Measurements from ENCODE around the gene PIP5KL1.
"Not testable (repeated sequence)": the region's sequence is repeated elsewhere in the genome, so short reads cannot be mapped to it uniquely, and the experiment has no call there.

The PIP5KL1 gene

GRCh38 chr9:127885508-127886281 is 44.9 kb downstream of the PIP5KL1 start:
- H3K4me3 ChIP-seq (replicated peaks; ENCODE audit: low read depth, low read length), result no peak overlapping the region
- TF ChIP-seq, protein P1, sequence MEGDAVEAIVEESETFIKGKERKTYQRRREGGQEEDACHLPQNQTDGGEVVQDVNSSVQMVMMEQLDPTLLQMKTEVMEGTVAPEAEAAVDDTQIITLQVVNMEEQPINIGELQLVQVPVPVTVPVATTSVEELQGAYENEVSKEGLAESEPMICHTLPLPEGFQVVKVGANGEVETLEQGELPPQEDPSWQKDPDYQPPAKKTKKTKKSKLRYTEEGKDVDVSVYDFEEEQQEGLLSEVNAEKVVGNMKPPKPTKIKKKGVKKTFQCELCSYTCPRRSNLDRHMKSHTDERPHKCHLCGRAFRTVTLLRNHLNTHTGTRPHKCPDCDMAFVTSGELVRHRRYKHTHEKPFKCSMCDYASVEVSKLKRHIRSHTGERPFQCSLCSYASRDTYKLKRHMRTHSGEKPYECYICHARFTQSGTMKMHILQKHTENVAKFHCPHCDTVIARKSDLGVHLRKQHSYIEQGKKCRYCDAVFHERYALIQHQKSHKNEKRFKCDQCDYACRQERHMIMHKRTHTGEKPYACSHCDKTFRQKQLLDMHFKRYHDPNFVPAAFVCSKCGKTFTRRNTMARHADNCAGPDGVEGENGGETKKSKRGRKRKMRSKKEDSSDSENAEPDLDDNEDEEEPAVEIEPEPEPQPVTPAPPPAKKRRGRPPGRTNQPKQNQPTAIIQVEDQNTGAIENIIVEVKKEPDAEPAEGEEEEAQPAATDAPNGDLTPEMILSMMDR (IDR thresholded peaks at IDR 0.05; ENCODE audit: low read depth, low read length, missing control alignments), result no peak
- no peak for DNase-seq (ENCODE audit: extremely low read depth, low read depth)

DNA sequence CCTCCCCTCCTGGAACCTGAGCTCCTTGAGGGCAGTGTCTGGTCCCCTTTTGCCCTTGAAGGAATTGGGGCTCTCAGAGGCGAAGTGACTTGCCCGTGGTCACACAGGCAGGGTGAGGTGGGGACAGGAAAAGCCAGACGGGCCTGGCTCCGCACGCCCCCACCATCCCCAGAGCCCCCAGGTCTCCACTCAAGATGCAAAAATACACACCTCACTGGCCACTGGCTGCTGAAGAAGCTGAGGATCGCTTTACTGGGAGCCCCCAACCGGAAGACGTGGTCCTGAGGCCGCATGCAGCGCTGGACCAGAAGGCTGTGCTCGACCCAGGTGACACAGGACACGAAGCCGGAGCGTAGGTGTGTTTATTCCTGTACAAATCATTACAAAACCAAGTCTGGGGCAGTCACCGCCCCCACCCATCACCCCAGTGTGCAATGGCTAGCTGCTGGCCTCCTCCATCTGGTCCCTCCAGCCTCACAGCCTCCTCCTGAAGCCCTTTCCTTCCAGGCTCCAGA is 45.5 kb downstream of the PIP5KL1 start:
- H3K4me3 ChIP-seq (replicated peaks; ENCODE audit: low read depth, low read length), result no peak overlapping the region
- TF ChIP-seq, protein P1 (IDR thresholded peaks at IDR 0.05; ENCODE audit: low read depth, low read length, missing control alignments), result no peak
- no peak for DNase-seq (ENCODE audit: extremely low read depth, low read depth)

DNA sequence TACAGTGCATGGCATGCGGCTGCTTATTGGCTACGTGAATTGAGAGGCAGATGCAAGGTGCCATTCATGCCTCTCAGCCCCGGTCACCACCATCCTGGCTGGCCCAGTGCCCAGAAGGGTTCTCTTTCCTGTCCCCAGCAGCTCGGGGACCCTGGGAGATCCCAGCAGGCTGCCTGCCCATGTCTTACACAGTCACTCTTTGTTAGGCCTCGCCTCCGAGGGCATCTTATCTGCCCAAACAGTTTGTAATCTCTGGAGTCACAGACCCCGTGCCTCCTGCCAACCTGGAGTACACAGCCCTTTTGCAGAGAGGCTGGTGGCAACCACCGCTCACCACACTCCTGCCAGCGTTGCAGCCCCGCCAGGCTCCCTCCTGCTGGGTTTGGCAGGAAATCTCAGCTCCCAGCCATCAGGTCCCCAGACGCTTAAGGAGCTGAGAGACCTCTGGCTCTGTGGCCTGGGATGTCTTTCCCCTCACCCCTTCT is 46.1 kb downstream of the PIP5KL1 start:
- no peak overlapping the region for H3K4me3 ChIP-seq (replicated peaks; ENCODE audit: low read depth, low read length)
- no peak for DNase-seq (ENCODE audit: extremely low read depth, low read depth)
- TF ChIP-seq, protein P1 (IDR thresholded peaks at IDR 0.05; ENCODE audit: low read depth, low read length, missing control alignments), result no peak

- TF ChIP-seq, protein P1 (IDR thresholded peaks at IDR 0.05; ENCODE audit: low read depth, low read length, missing control alignments), result no peak
- DNase-seq (ENCODE audit: extremely low read depth, low read depth), result no peak
- no peak overlapping the region for H3K4me3 ChIP-seq (replicated peaks; ENCODE audit: low read depth, low read length)
Observed at GRCh38 chr9:127883959-127884358, 46.6 kb downstream of the PIP5KL1 start.

DNA sequence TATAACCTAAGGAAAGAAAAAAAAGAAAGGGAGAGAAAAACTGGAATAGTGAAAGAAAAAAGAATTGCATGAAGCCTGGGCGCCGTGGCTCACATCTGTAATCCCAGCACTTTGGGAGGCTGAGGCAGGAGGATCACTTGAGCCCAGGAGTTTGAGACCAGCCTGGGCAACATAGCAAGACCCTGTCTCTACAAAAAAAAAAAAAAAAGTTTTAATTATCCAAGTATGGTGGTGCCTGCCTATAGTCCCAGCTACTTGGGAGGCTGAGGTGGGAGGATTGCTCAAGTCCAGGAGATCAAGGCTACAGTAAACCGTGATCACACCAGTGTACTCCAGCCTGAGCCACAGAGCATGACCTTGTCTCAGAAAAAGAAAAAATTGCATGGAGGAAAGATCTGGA is 48.9 kb downstream of the PIP5KL1 start:
- H3K4me3 ChIP-seq (replicated peaks; ENCODE audit: low read depth, low read length); DNase-seq (ENCODE audit: extremely low read depth, low read depth): not testable (repeated sequence)

- TF ChIP-seq, protein P1 (IDR thresholded peaks at IDR 0.05; ENCODE audit: low read depth, low read length, missing control alignments), result no peak
- no peak overlapping the region for H3K4me3 ChIP-seq (replicated peaks; ENCODE audit: low read depth, low read length)
- DNase-seq (ENCODE audit: extremely low read depth, low read depth), result no peak
Observed at GRCh38 chr9:127880143-127880542, 50.4 kb downstream of the PIP5KL1 start.

DNA sequence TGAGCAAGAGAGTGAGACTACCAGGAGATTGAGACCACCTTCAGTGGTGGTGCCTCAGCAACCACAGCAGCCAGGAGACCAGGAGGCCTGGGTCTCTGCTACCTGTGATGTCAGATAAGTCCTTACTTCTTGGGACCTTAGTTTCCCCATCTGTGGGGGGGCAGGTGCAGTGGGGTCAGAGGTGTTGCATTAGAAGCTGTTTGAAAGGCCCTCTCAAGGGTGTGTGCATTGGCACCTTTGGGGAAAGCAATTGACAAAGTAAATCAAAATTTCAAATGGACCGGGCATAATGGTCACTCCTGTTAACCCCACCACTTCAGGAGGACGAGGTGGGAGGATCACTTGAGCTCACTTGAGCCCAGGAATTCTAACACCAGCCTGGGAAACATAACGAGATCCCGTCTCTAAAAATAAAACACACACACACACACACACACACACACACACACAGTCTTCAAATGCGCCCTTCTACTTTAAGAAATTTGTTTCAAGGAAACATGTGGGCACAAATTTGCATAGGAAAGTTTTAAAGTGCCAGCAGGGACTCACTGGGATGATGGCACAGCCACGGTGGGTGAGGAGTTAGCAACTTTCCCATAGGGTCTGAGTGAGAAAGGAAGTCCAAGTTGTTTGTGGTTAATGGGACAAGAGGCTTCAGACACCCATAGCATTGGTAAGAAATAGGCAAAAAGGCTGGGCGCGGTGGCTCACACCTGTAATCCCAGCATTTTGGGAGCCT is 51.8 kb downstream of the PIP5KL1 start:
- H3K4me3 ChIP-seq (replicated peaks; ENCODE audit: low read depth, low read length), result no peak overlapping the region
- TF ChIP-seq, protein P1 (IDR thresholded peaks at IDR 0.05; ENCODE audit: low read depth, low read length, missing control alignments), result no peak
- no peak for DNase-seq (ENCODE audit: extremely low read depth, low read depth)

Measured in HFF-Myc (cell line).